ENCODE measurements around the gene NFAM1.

- TF ChIP-seq POLR2AphosphoS5 (IDR thresholded peaks at IDR 0.05; ENCODE audit: low read depth, low read length) (no peak), POLR2A (IDR thresholded peaks at IDR 0.05; ENCODE audit: low read depth, low read length) (no peak)
These were observed 67.5 kb downstream of the NFAM1 start for GRCh38 chr22:42364604-42365110.
